HEK293 (cell line): Measurements from ENCODE around the gene ZFHX3.
A peak's percentile ranks its signal among the peaks of the same experiment; 100 is the strongest.

Source experiments
- CTCF ChIA-PET: fragments of 350-600 bp; formaldehyde crosslinking; extraction: SDS; loops from one replicate; lab custom pipeline; 2021; ENCODE audit warnings: antibody characterized with exemption; lab: Yijun Ruan, JAX
- POLR2A ChIA-PET: fragments of 300-600 bp; formaldehyde crosslinking; extraction: SDS; loops from one replicate; lab custom pipeline; 2020; ENCODE audit warnings: antibody characterized with exemption, inconsistent platforms; lab: Yijun Ruan, JAX
- H3K27ac ChIP-seq: fragments of 200-500 bp; sonication (Bioruptor generic); 2 replicates; pipeline ENCODE4 v1.5.1; 2014; ENCODE audit warnings: low read depth, low read length, control low read depth, inconsistent platforms; ENCODE audit errors: extremely low read depth
- H3K36me3 ChIP-seq, 2 experiments: fragments of 200-500 bp in 1 of 2; sonication (Bioruptor generic) in 1 of 2; 1 replicate in 1 of 2; 2 replicates in 1 of 2; pipeline ENCODE4 v1.5.1; 2014 to 2017; ENCODE audit warnings: inconsistent platforms in 2 of 2, low read length in 2 of 2; ENCODE audit not compliant: control insufficient read depth in 2 of 2, insufficient read depth in 1 of 2
- H3K4me1 ChIP-seq: fragments of 200-500 bp; sonication (Bioruptor generic); 2 replicates; pipeline ENCODE4 v1.5.1; 2014; ENCODE audit warnings: mild to moderate bottlenecking, low read length, inconsistent platforms; ENCODE audit not compliant: control insufficient read depth, insufficient read depth
- H3K4me3 ChIP-seq: 2 replicates; pipeline ENCODE4 v1.5.1; 2011; ENCODE audit warnings: low read depth, mild to moderate bottlenecking, control low read depth, low read length, moderate library complexity
- H3K9me3 ChIP-seq: fragments of 200-500 bp; sonication (Bioruptor generic); 2 replicates; pipeline ENCODE4 v1.5.1; 2014; ENCODE audit warnings: low read depth, low read length, inconsistent platforms; ENCODE audit not compliant: control insufficient read depth, insufficient read depth
- SALL2 ChIP-seq: fragments of 450-650 bp; formaldehyde crosslinking; IDR thresholded peaks from 2 replicates; pipeline ENCODE4 v1.5.0; 2017; ENCODE audit warnings: missing biosample characterization, mild to moderate bottlenecking, missing genetic modification characterization, borderline replicate concordance
- SCRT1 ChIP-seq: fragments of 450-650 bp; formaldehyde crosslinking; IDR thresholded peaks from 2 replicates; pipeline ENCODE4 v1.5.1; 2016; ENCODE audit warnings: missing biosample characterization, missing genetic modification characterization, borderline replicate concordance
- SP7 ChIP-seq: fragments of 450-650 bp; formaldehyde crosslinking; IDR thresholded peaks from 2 replicates; pipeline ENCODE4 v1.5.1; 2016; ENCODE audit warnings: missing biosample characterization, missing genetic modification characterization
- ZBTB17 ChIP-seq: fragments of 450-650 bp; formaldehyde crosslinking; IDR thresholded peaks from 2 replicates; pipeline ENCODE4 v1.5.1; 2016; ENCODE audit warnings: missing biosample characterization, missing genetic modification characterization
- ZBTB7A ChIP-seq: fragments of 450-650 bp; formaldehyde crosslinking; IDR thresholded peaks from 2 replicates; pipeline ENCODE4 v1.5.1; 2016; ENCODE audit warnings: low read depth, missing biosample characterization, missing genetic modification characterization
- ZBTB8A ChIP-seq: fragments of 450-650 bp; formaldehyde crosslinking; IDR thresholded peaks from 2 replicates; pipeline ENCODE4 v1.5.1; 2016; ENCODE audit warnings: missing biosample characterization, missing genetic modification characterization
- ZEB2 ChIP-seq: fragments of 450-650 bp; formaldehyde crosslinking; IDR thresholded peaks from 2 replicates; pipeline ENCODE4 v1.5.1; 2016; ENCODE audit warnings: missing biosample characterization, missing genetic modification characterization
- ZFP41 ChIP-seq: fragments of 450-650 bp; formaldehyde crosslinking; IDR thresholded peaks from 2 replicates; pipeline ENCODE4 v1.5.1; 2016; ENCODE audit warnings: missing biosample characterization, missing genetic modification characterization, borderline replicate concordance
- ZIC2 ChIP-seq: fragments of 450-650 bp; formaldehyde crosslinking; IDR thresholded peaks from 2 replicates; pipeline ENCODE4 v1.5.1; 2016; ENCODE audit warnings: missing biosample characterization, missing genetic modification characterization
- ZNF133 ChIP-seq: fragments of 450-650 bp; formaldehyde crosslinking; IDR thresholded peaks from 2 replicates; pipeline ENCODE4 v1.5.1; 2016; ENCODE audit warnings: missing biosample characterization, missing genetic modification characterization
- ZNF18 ChIP-seq: fragments of 450-650 bp; formaldehyde crosslinking; IDR thresholded peaks from 2 replicates; pipeline ENCODE4 v1.5.1; 2016; ENCODE audit warnings: missing biosample characterization, missing genetic modification characterization
- ZNF24 ChIP-seq: fragments of 450-650 bp; formaldehyde crosslinking; IDR thresholded peaks from 2 replicates; pipeline ENCODE4 v1.5.1; 2016; ENCODE audit warnings: missing biosample characterization, missing genetic modification characterization
- ZNF366 ChIP-seq: fragments of 450-650 bp; formaldehyde crosslinking; conservative IDR thresholded peaks from 2 replicates; pipeline ENCODE4 v1.5.1; 2016; ENCODE audit warnings: missing biosample characterization, missing genetic modification characterization
- ZNF530 ChIP-seq: fragments of 450-650 bp; formaldehyde crosslinking; IDR thresholded peaks from 2 replicates; pipeline ENCODE4 v1.5.1; 2016; ENCODE audit warnings: low read depth, missing biosample characterization, missing genetic modification characterization
- ZNF555 ChIP-seq: fragments of 450-650 bp; formaldehyde crosslinking; conservative IDR thresholded peaks from 2 replicates; pipeline ENCODE4 v1.5.1; 2017; ENCODE audit warnings: missing biosample characterization, mild to moderate bottlenecking, missing genetic modification characterization, inconsistent platforms
- ZNF558 ChIP-seq: fragments of 450-650 bp; formaldehyde crosslinking; IDR thresholded peaks from 2 replicates; pipeline ENCODE4 v1.5.1; 2016; ENCODE audit warnings: missing biosample characterization, missing genetic modification characterization
- ZNF621 ChIP-seq: fragments of 450-650 bp; formaldehyde crosslinking; IDR thresholded peaks from 2 replicates; pipeline ENCODE4 v1.5.1; 2017; ENCODE audit warnings: missing biosample characterization, missing genetic modification characterization
- ZNF677 ChIP-seq: fragments of 450-650 bp; IDR thresholded peaks from 2 replicates; pipeline ENCODE4 v1.5.0; 2018; ENCODE audit warnings: missing biosample characterization, mild to moderate bottlenecking, missing genetic modification characterization, moderate library complexity
- ZNF692 ChIP-seq: fragments of 450-650 bp; formaldehyde crosslinking; IDR thresholded peaks from 2 replicates; pipeline ENCODE4 v1.5.1; 2016; ENCODE audit warnings: missing biosample characterization, missing genetic modification characterization
- ZSCAN30 ChIP-seq: fragments of 450-650 bp; IDR thresholded peaks from 2 replicates; pipeline ENCODE4 v1.5.1; 2018; ENCODE audit warnings: missing biosample characterization, mild to moderate bottlenecking, missing genetic modification characterization, moderate library complexity
- TF ChIP-seq, protein P1 (sequence below): fragments of 450-650 bp; formaldehyde crosslinking; IDR thresholded peaks from 2 replicates; pipeline ENCODE4 v1.5.1; 2016; ENCODE audit warnings: missing biosample characterization, missing genetic modification characterization

ZFHX3 gene

DNA sequence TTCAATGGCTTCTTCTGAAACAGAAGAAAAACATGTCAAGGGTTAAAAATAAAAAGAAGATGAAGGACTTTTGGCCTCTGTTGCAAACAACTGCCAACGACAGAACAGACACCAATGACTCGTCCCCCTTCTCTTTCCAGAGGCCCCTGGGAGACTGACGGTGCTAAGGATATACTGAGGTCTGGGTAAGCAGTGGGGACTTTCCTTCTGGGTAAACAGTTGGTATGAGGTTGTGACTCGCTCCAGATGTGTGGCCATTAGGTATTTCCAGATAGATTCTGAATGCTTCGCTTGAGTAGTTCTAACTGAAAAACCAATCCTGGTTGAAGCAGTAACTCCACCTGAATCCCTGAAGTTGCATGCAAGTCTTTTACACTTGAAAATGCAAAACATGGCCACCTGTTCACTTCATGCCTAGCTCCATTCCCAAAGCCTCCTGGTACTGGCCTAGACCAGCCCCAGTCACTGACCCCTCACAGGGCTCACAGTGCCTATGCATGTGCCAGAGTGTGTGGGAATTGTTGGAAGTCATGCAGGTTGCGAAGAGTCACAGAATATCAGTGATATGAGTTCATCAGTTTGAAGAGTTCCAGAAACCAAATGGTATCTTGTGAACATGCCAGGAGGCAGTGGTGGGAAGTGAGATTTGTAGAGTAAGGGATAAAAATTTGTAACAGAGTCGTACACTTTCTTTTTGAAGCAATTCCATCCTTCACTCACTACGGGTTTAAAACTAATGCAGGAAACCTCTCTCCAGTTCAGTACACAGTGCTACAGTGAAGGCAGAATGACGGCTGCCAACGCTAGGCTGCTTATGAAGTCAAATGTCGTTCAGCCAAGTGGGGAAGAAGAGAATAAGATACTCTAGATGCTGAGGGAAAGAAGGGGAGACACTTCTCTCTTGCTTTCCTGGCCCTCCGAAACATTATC is 217.8 kb downstream of the ZFHX3 start (continued):
- TF ChIP-seq ZBTB17 (tag by site-specific recombination) (no peak), ZNF530 (tag by site-specific recombination) (no peak), SALL2 (tag by site-specific recombination) (no peak), ZNF366 (tag by site-specific recombination) (no peak), ZIC2 (no peak), ZNF677 (tag by site-specific recombination) (no peak), ZEB2 (no peak), SP7 (tag by site-specific recombination) (no peak), ZBTB7A (no peak)

GRCh38 chr16:72827866-72828265 is 220.1 kb downstream of the ZFHX3 start:
- Histone ChIP-seq H3K27ac (no peak overlapping the region), H3K36me3 (peaks cover 0 to 32% of the 10 kb centered on the region in 2 experiments; a peak in 2 of 3 replicates), H3K4me1 (peaks cover 5% of the 10 kb centered on the region; the same call in 1 of the 2 replicates), H3K4me3 (no peak overlapping the region), H3K9me3 (no peaks in the 10 kb centered on the region)
- CTCF ChIA-PET, result interaction anchor here (1.0 to 1.1 kb wide), 2 partner anchors 9 to 235 kb away, joined by 3 to 4 read pairs; no protein-coding TSS in a partner anchor
- POLR2A ChIA-PET, result no interaction called here
- TF ChIP-seq ZBTB8A (peak; percentile 45), SCRT1 (tag by site-specific recombination) (no peak)

GRCh38 chr16:72825912-72826621 is 221.9 kb downstream of the ZFHX3 start:
- no peak for TF ChIP-seq ZNF24 (tag by site-specific recombination)
- CTCF ChIA-PET, result interaction anchor here (1.4 to 1.5 kb wide), 2 partner anchors 8 to 21 kb away, joined by 3 read pairs; no protein-coding TSS in a partner anchor
- no peak overlapping the region for H3K27ac ChIP-seq
- no peaks in the 10 kb centered on the region for H3K9me3 ChIP-seq
- POLR2A ChIA-PET, result no interaction called here
- H3K36me3 ChIP-seq, result peaks cover 0 to 32% of the 10 kb centered on the region in 2 experiments; a peak in 2 of 3 replicates
- H3K4me1 ChIP-seq, result peaks cover 5% of the 10 kb centered on the region; the same call in 1 of the 2 replicates
- no peak overlapping the region for H3K4me3 ChIP-seq

- no peak overlapping the region for H3K4me3 ChIP-seq
- peaks cover 5% of the 10 kb centered on the region; the same call in 1 of the 2 replicates for H3K4me1 ChIP-seq
- peaks cover 0 to 24% of the 10 kb centered on the region in 2 experiments; a peak in 2 of 3 replicates for H3K36me3 ChIP-seq
- ChIA-PET CTCF (interaction anchor here (1.5 to 1.8 kb wide), 2 partner anchors 8 to 23 kb away, joined by 3 to 6 read pairs; no protein-coding TSS in a partner anchor), POLR2A (no interaction called here)
- no peak overlapping the region for H3K27ac ChIP-seq
- H3K9me3 ChIP-seq, result no peaks in the 10 kb centered on the region
- no peak for TF ChIP-seq ZNF621 (tag by site-specific recombination)
- no peak for TF ChIP-seq ZNF558 (tag by site-specific recombination)
- TF ChIP-seq ZNF133 (tag by site-specific recombination), result no peak
- TF ChIP-seq, protein P1, sequence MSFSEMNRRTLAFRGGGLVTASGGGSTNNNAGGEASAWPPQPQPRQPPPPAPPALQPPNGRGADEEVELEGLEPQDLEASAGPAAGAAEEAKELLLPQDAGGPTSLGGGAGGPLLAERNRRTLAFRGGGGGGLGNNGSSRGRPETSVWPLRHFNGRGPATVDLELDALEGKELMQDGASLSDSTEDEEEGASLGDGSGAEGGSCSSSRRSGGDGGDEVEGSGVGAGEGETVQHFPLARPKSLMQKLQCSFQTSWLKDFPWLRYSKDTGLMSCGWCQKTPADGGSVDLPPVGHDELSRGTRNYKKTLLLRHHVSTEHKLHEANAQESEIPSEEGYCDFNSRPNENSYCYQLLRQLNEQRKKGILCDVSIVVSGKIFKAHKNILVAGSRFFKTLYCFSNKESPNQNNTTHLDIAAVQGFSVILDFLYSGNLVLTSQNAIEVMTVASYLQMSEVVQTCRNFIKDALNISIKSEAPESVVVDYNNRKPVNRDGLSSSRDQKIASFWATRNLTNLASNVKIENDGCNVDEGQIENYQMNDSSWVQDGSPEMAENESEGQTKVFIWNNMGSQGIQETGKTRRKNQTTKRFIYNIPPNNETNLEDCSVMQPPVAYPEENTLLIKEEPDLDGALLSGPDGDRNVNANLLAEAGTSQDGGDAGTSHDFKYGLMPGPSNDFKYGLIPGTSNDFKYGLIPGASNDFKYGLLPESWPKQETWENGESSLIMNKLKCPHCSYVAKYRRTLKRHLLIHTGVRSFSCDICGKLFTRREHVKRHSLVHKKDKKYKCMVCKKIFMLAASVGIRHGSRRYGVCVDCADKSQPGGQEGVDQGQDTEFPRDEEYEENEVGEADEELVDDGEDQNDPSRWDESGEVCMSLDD, result no peak
- TF ChIP-seq ZFP41 (tag by site-specific recombination), result no peak
- TF ChIP-seq ZSCAN30 (tag by site-specific recombination), result no peak
- no peak for TF ChIP-seq ZNF692 (tag by site-specific recombination)
- no peak for TF ChIP-seq ZNF18 (tag by site-specific recombination)
- no peak for TF ChIP-seq ZNF555 (tag by site-specific recombination)
- no peak for TF ChIP-seq ZNF24 (tag by site-specific recombination)
Measured at GRCh38 chr16:72824761-72825160, 223.2 kb downstream of the ZFHX3 start.
